ENCODE results near the gene EP300. TPM values are rescaled to one million over a fixed set of nuclear protein-coding genes. Genes with fewer than 3 reads are reported as not detected.

EP300 gene
- polyA plus RNA-seq, 3 donors: 5.7 to 81.6 (median 16.8) TPM

DNA sequence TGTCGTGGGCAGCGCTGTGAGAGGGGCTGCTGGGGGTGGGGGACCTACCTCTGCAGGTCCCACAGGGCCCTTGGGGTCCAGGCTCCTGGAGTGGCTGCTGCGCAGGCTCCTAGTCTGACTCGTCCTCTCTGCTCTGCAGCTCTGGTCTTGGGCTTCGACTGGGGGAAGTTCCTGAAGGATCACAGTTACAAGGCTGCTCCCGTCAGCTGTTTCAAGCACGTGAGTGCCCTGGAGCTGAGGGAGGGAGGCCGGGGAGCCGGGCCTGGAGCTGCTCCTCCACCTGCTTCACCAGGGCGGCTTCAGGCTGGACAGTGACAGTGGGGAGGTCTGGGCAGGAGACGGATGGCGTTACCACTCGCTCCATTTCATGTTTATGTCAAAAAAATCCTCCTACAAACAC, 124.6 kb downstream of the EP300 start:
- no peaks in the 10 kb centered on the region for H3K27me3 ChIP-seq (ENCODE audit: control insufficient read depth in 2 of 2, insufficient read depth in 2 of 2, low read length in 2 of 2)
- no peaks in the 10 kb centered on the region for H4K20me1 ChIP-seq (ENCODE audit: insufficient read depth, low read length)
- H3K4me1 ChIP-seq (ENCODE audit: control insufficient read depth in 1 of 2, insufficient read depth in 2 of 2, low read length in 2 of 2): peaks cover 28% of the 10 kb centered on the region in 2 donors
- H3K9ac ChIP-seq (ENCODE audit: insufficient read depth, low read length, poor library complexity, severe bottlenecking): peak overlapping the region; percentile 53
- peak overlapping the region; percentile 79 for H2AFZ ChIP-seq (ENCODE audit: insufficient read depth, low read depth, low read length, poor library complexity, severe bottlenecking)
- WGBS (ENCODE audit: insufficient coverage): 58% methylated on average over 5 of the region's 13 CpGs
- H3K9me3 ChIP-seq (replicated peaks in 1 of 2; ENCODE audit: control insufficient read depth in 1 of 2, insufficient read depth in 1 of 2, low read length in 2 of 2): no peaks in the 10 kb centered on the region
- Mint-ChIP-seq H3K27ac (peak overlapping the region; percentile 79 to 97 (median 94)), H3K9me3 (peaks cover 0 to 7% (median 5%) of the 10 kb centered on the region in 7 donors), H3K4me1 (peaks cover 27% of the 10 kb centered on the region), H3K27me3 (ENCODE audit: low read depth in 3 of 3) (peaks cover 0 to 4% (median 0%) of the 10 kb centered on the region in 3 donors), H3K36me3 (peaks cover 51 to 76% of the 10 kb centered on the region in 2 donors), H3K4me3 (peak overlapping the region; percentile 72 to 86)
- no peaks in the 10 kb centered on the region for H3K79me2 ChIP-seq (ENCODE audit: insufficient read depth, low read length)
- H3K4me2 ChIP-seq (replicated peaks; ENCODE audit: extremely low read depth, low read length, poor library complexity, severe bottlenecking): peak overlapping the region; percentile 70
- intact Hi-C loops (cut with micrococcal nuclease): no loop called here
- TF ChIP-seq, protein P1, sequence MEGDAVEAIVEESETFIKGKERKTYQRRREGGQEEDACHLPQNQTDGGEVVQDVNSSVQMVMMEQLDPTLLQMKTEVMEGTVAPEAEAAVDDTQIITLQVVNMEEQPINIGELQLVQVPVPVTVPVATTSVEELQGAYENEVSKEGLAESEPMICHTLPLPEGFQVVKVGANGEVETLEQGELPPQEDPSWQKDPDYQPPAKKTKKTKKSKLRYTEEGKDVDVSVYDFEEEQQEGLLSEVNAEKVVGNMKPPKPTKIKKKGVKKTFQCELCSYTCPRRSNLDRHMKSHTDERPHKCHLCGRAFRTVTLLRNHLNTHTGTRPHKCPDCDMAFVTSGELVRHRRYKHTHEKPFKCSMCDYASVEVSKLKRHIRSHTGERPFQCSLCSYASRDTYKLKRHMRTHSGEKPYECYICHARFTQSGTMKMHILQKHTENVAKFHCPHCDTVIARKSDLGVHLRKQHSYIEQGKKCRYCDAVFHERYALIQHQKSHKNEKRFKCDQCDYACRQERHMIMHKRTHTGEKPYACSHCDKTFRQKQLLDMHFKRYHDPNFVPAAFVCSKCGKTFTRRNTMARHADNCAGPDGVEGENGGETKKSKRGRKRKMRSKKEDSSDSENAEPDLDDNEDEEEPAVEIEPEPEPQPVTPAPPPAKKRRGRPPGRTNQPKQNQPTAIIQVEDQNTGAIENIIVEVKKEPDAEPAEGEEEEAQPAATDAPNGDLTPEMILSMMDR (IDR thresholded peaks at IDR 0.05): no peak
- H3K4me3 ChIP-seq (replicated peaks in 1 of 3; ENCODE audit: low read depth in 2 of 3, low read length in 3 of 3): peak overlapping the region in 2 of 3 experiments; percentile 30 to 62
- DNase-seq: peak in 1 of 3 donors; percentile 31
- peak overlapping the region; percentile 77 to 84 for H3K27ac ChIP-seq (ENCODE audit: low read depth in 1 of 2, low read length in 2 of 2)
- peaks cover 29 to 71% of the 10 kb centered on the region in 2 donors for H3K36me3 ChIP-seq (replicated peaks in 1 of 2; ENCODE audit: control insufficient read depth in 1 of 2, insufficient read depth in 2 of 2, low read length in 2 of 2)

DNA sequence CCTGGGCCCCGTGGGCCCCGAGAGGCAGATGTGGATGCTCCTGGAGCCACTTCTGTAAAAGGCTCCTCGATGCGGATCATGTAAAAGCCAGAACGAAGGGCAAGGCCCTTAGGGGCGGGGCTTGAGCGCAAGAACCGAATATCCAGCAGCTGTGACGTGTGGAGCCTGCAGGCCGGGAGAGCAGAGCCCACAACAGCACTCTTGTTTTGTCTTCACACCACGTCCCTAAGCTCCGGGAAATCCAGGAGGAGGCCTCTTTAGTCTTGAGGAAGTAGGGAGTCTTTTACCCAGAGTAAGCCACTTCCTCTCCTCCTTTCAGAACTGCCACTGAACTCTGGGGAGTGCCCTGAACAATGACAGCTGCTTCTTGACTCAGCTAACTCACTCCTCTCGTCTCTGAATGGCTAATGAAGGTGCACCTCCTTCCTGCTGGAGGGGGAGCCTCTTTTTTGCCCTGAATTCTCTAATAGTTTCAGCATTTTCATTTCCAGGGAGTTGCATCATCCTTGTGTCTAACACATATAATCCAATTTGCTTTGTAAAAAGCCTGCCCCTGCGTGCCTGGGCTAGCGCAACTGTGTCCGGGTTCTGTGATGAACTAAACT, 125.3 kb downstream of the EP300 start:
- H3K27ac Mint-ChIP-seq: peak overlapping the region; percentile 79 to 97 (median 94)
- H3K4me1 ChIP-seq (ENCODE audit: control insufficient read depth in 1 of 2, insufficient read depth in 2 of 2, low read length in 2 of 2): peaks cover 28% of the 10 kb centered on the region in 2 donors
- H4K20me1 ChIP-seq (ENCODE audit: insufficient read depth, low read length): no peaks in the 10 kb centered on the region
- DNase-seq: peak; percentile 87 to 95 (median 89)
- TF ChIP-seq, protein P1 (IDR thresholded peaks at IDR 0.05): no peak
- H3K36me3 Mint-ChIP-seq: peaks cover 50 to 76% of the 10 kb centered on the region in 2 donors
- H3K9ac ChIP-seq (ENCODE audit: insufficient read depth, low read length, poor library complexity, severe bottlenecking): peak overlapping the region; percentile 53
- H3K27me3 Mint-ChIP-seq (ENCODE audit: low read depth in 3 of 3): peaks cover 0 to 3% (median 0%) of the 10 kb centered on the region in 3 donors
- peak overlapping the region; percentile 77 to 84 for H3K27ac ChIP-seq (ENCODE audit: low read depth in 1 of 2, low read length in 2 of 2)
- peaks cover 32 to 71% of the 10 kb centered on the region in 2 donors for H3K36me3 ChIP-seq (replicated peaks in 1 of 2; ENCODE audit: control insufficient read depth in 1 of 2, insufficient read depth in 2 of 2, low read length in 2 of 2)
- H3K27me3 ChIP-seq (ENCODE audit: control insufficient read depth in 2 of 2, insufficient read depth in 2 of 2, low read length in 2 of 2): no peaks in the 10 kb centered on the region
- no peaks in the 10 kb centered on the region for H3K9me3 ChIP-seq (replicated peaks in 1 of 2; ENCODE audit: control insufficient read depth in 1 of 2, insufficient read depth in 1 of 2, low read length in 2 of 2)
- H3K4me2 ChIP-seq (replicated peaks; ENCODE audit: extremely low read depth, low read length, poor library complexity, severe bottlenecking): peak overlapping the region; percentile 70
- no peaks in the 10 kb centered on the region for H3K79me2 ChIP-seq (ENCODE audit: insufficient read depth, low read length)
- H2AFZ ChIP-seq (ENCODE audit: insufficient read depth, low read depth, low read length, poor library complexity, severe bottlenecking): peak overlapping the region; percentile 79
- peak overlapping the region; percentile 72 to 86 for H3K4me3 Mint-ChIP-seq
- H3K4me3 ChIP-seq (replicated peaks in 1 of 3; ENCODE audit: low read depth in 2 of 3, low read length in 3 of 3): peak overlapping the region; percentile 13 to 62 (median 30)
- intact Hi-C loops (cut with micrococcal nuclease): no loop called here
- peaks cover 27% of the 10 kb centered on the region for H3K4me1 Mint-ChIP-seq
- H3K9me3 Mint-ChIP-seq: peaks cover 0 to 7% (median 5%) of the 10 kb centered on the region in 7 donors
- WGBS (ENCODE audit: insufficient coverage): 0% methylated on average over 6 of the region's 16 CpGs
